Measurements from ENCODE around the gene APOO. TPM values are rescaled to one million over a fixed set of nuclear protein-coding genes. Genes with fewer than 3 reads are reported as not detected.

APOO gene
- total RNA-seq, 1 experiment from 2014 or later = 34.5 TPM

DNA sequence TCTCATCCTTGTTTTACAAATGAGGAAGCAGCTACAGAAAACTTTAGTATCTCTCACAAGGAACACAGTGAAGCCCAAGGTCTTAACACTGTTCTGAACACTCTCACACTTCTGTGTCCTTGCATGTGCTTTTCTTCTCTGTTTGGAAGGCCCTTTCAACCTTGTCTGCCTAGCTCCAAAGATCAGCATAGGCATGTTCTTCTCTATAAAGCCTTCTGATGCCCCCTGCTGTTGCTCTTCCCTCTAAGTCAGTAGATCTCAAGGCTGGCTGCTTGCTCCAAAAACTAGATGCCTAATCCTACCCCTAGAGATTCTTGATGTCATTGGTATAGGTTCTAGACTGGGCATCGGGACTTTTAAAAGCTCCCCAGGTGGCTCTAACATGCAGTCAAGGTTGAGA lies 5.9 kb downstream of the APOO start:
- ChIA-PET CTCF (interaction anchor here (0.8 to 3.9 kb wide), 17 partner anchors 11 to 1916 kb away, joined by 3 to 36 read pairs (median 5); partner anchors contain the start of genes ACOT9 and SAT1), POLR2A (interaction anchor here (0.6 to 3.0 kb wide), 9 partner anchors 12 to 257 kb away, joined by 3 to 75 read pairs (median 5); partner anchors contain the start of genes PRDX4 and SAT1), RAD21 (ENCODE audit: low non-redundant PET in 1 of 2, low total read pairs in 2 of 2, uncharacterized antibody in 2 of 2, unreplicated experiment in 2 of 2) (interaction anchor here (0.7 to 2.3 kb wide), 9 partner anchors 13 to 205 kb away, joined by 3 to 10 read pairs (median 6); partner anchors contain the start of genes ACOT9 (in 1 of the 2) and SAT1 (in 1 of the 2))
- Histone ChIP-seq H4K20me1 (ENCODE audit: insufficient read depth) (no peaks in the 10 kb centered on the region), H3K4me1 (ENCODE audit: control insufficient read depth in 1 of 2, insufficient read depth in 2 of 2, low read length in 2 of 2) (peaks cover 49 to 65% of the 10 kb centered on the region in 2 experiments), H3K36me3 (ENCODE audit: control insufficient read depth in 1 of 2, insufficient read depth in 2 of 2, low read length in 2 of 2) (no peaks in the 10 kb centered on the region), H3K9me3 (ENCODE audit: control insufficient read depth in 1 of 2, insufficient read depth in 1 of 2, low read depth in 1 of 2, low read length in 2 of 2) (no peaks in the 10 kb centered on the region), H3K27ac (ENCODE audit: low read depth, low read length) (peak overlapping the region; percentile 81), H2AFZ (ENCODE audit: low read depth, low read length, poor library complexity, severe bottlenecking) (no peak overlapping the region), H3K9ac (ENCODE audit: low read length) (peak overlapping the region; percentile 37; the same call in 1 of the 2 replicates), H3K4me3 (replicated peaks in 1 of 2; ENCODE audit: low read depth in 1 of 2, low read length in 2 of 2) (no peak overlapping the region), H3K4me2 (ENCODE audit: low read length) (peak overlapping the region; percentile 62), H3K79me2 (ENCODE audit: insufficient read depth, low read length) (peaks cover 18% of the 10 kb centered on the region; the same call in 1 of the 2 replicates), H3K27me3 (ENCODE audit: insufficient read depth, low read length) (no peaks in the 10 kb centered on the region), H3K9me2 (ENCODE audit: insufficient read depth) (no peaks in the 10 kb centered on the region)
- TF ChIP-seq, protein P1, sequence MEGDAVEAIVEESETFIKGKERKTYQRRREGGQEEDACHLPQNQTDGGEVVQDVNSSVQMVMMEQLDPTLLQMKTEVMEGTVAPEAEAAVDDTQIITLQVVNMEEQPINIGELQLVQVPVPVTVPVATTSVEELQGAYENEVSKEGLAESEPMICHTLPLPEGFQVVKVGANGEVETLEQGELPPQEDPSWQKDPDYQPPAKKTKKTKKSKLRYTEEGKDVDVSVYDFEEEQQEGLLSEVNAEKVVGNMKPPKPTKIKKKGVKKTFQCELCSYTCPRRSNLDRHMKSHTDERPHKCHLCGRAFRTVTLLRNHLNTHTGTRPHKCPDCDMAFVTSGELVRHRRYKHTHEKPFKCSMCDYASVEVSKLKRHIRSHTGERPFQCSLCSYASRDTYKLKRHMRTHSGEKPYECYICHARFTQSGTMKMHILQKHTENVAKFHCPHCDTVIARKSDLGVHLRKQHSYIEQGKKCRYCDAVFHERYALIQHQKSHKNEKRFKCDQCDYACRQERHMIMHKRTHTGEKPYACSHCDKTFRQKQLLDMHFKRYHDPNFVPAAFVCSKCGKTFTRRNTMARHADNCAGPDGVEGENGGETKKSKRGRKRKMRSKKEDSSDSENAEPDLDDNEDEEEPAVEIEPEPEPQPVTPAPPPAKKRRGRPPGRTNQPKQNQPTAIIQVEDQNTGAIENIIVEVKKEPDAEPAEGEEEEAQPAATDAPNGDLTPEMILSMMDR (IDR thresholded peaks at IDR 0.05 in 2 of 3, conservative IDR thresholded peaks at IDR 0.05 in 1 of 3; ENCODE audit: borderline replicate concordance in 1 of 3, insufficient read depth in 1 of 3, low read depth in 2 of 3, low read length in 2 of 3) = peak in 2 of 3 experiments; percentile 47 to 48; a peak in 3 of 6 replicates
- no peak for TF ChIP-seq ELF1 (IDR thresholded peaks at IDR 0.05; ENCODE audit: borderline replicate concordance, low read depth)
- no TSS peak for BruUV-seq (replicated peaks)
- ATAC-seq (peak; percentile 78), DNase-seq (ENCODE audit: low read depth, low spot score) (peak; percentile 67)
- intact Hi-C loops (cut with micrococcal nuclease) = loop anchor here (1.0 to 2.0 kb wide), 4 partner anchors 120 to 208 kb away; partner anchors contain the start of gene ACOT9

DNA sequence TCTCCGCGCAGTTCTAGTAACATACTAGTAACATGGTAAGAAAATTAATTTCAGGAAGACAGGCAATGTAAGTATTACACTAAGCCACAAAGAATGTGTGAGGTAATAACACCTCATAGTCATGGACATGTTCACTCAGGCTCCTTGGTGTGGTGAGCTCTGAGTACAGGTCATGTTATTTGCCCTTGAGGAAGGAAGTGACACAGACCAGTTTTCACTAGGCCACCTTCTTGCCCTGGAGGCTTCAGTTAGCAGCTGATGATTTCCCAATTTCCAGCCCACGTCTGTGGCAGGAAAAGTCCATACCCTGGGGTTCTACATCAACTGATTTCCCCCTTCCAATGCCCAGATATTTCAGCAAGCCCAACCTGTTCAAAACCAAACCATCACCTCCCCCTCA lies 6.7 kb downstream of the APOO start:
- H3K4me2 ChIP-seq (ENCODE audit: low read length) = peak overlapping the region; percentile 62
- no TSS peak for BruUV-seq (replicated peaks)

More for the DNA sequence above, 6.7 kb downstream of the APOO start:
- Histone ChIP-seq H3K4me1 (ENCODE audit: control insufficient read depth in 1 of 2, insufficient read depth in 2 of 2, low read length in 2 of 2) (peaks cover 51 to 58% of the 10 kb centered on the region in 2 experiments), H3K79me2 (ENCODE audit: insufficient read depth, low read length) (peaks cover 10% of the 10 kb centered on the region; the same call in 1 of the 2 replicates), H2AFZ (ENCODE audit: low read depth, low read length, poor library complexity, severe bottlenecking) (no peak overlapping the region), H3K36me3 (ENCODE audit: control insufficient read depth in 1 of 2, insufficient read depth in 2 of 2, low read length in 2 of 2) (no peaks in the 10 kb centered on the region), H3K27me3 (ENCODE audit: insufficient read depth, low read length) (no peaks in the 10 kb centered on the region), H3K27ac (ENCODE audit: low read depth, low read length) (peak overlapping the region; percentile 81), H3K9ac (ENCODE audit: low read length) (peak overlapping the region; percentile 37), H3K4me3 (replicated peaks in 1 of 2; ENCODE audit: low read depth in 1 of 2, low read length in 2 of 2) (no peak overlapping the region), H3K9me2 (ENCODE audit: insufficient read depth) (no peaks in the 10 kb centered on the region), H3K9me3 (ENCODE audit: control insufficient read depth in 1 of 2, insufficient read depth in 1 of 2, low read depth in 1 of 2, low read length in 2 of 2) (no peaks in the 10 kb centered on the region), H4K20me1 (ENCODE audit: insufficient read depth) (no peaks in the 10 kb centered on the region)
- ATAC-seq = peak; percentile 72
- peak; percentile 46 for TF ChIP-seq TCF7L2 (IDR thresholded peaks at IDR 0.05; ENCODE audit: borderline replicate concordance, extremely low read depth, insufficient read depth, insufficient read length)
- no peak for TF ChIP-seq ZNF274 (IDR thresholded peaks at IDR 0.05; ENCODE audit: low read depth, low read length)
- TF ChIP-seq ZFX (IDR thresholded peaks at IDR 0.05) = no peak
- TF ChIP-seq POLR2AphosphoS5 (IDR thresholded peaks at IDR 0.05; ENCODE audit: low read depth, low read length) = peak; percentile 31; the same call in 1 of the 2 replicates
- TF ChIP-seq EGR1 (IDR thresholded peaks at IDR 0.05; ENCODE audit: low read depth) = no peak
- TF ChIP-seq SRF (IDR thresholded peaks at IDR 0.05; ENCODE audit: low read depth) = no peak
- no peak for TF ChIP-seq JUND (IDR thresholded peaks at IDR 0.05)
- TF ChIP-seq SP1 (IDR thresholded peaks at IDR 0.05; ENCODE audit: low read depth) = no peak
- ChIA-PET RAD21 (ENCODE audit: low non-redundant PET in 1 of 2, low total read pairs in 2 of 2, uncharacterized antibody in 2 of 2, unreplicated experiment in 2 of 2) (interaction anchor here (1.1 to 2.3 kb wide), 8 partner anchors 12 to 205 kb away, joined by 4 to 10 read pairs (median 6); partner anchors contain the start of genes ACOT9 (in 1 of the 2) and SAT1 (in 1 of the 2)), POLR2A (interaction anchor here (0.8 to 3.0 kb wide), 7 partner anchors 11 to 158 kb away, joined by 4 to 75 read pairs (median 6); partner anchors contain the start of genes ACOT9 and SAT1), CTCF (interaction anchor here (0.8 to 3.9 kb wide), 11 partner anchors 12 to 208 kb away, joined by 3 to 36 read pairs (median 5); partner anchors contain the start of gene SAT1)
- intact Hi-C loops (cut with micrococcal nuclease) = loop anchor here (2.0 kb wide), 1 partner anchor 158 kb away; the partner anchor contains the start of gene ACOT9
- DNase-seq (ENCODE audit: low read depth, low spot score) = peak; percentile 73

Measured in HCT116 (cell line).